MM.1S (cell line): Measurements from ENCODE around the gene NDUFAF5.

Source experiments
- EZH2 ChIP-seq: fragments of 300-600 bp; sonication (generic); optimal IDR thresholded peaks from 2 replicates; pipeline ENCODE3; 2017; ENCODE audit warnings: low read depth, mild to moderate bottlenecking, antibody characterized with exemption, low read length, mixed read lengths
- TF ChIP-seq, protein P1 (sequence below): fragments of 300-600 bp; sonication (generic); IDR thresholded peaks from 2 replicates; pipeline ENCODE4 v1.5.1; 2016; ENCODE audit warnings: antibody characterized with exemption, low read length, mixed read lengths

DNA sequence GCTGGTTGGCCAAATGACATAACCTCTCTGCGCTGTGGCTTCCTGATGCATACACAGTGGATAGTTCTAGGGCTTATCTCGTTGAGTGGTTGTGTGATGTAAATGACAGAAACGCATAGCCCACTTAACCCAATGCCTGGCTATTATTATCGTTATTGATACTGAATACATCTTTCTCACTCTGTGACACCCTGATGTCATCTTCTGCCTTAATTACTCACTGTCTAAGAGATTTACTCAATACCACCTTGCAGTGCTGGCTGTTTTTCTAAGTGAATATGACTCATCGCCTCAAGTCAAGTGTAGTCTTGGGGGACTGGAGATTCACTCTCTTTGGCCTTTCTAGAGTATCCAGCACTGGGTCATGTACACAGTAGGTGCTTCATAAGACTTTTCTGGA lies 73.6 kb downstream of the NDUFAF5 start:
- TF ChIP-seq, protein P1, sequence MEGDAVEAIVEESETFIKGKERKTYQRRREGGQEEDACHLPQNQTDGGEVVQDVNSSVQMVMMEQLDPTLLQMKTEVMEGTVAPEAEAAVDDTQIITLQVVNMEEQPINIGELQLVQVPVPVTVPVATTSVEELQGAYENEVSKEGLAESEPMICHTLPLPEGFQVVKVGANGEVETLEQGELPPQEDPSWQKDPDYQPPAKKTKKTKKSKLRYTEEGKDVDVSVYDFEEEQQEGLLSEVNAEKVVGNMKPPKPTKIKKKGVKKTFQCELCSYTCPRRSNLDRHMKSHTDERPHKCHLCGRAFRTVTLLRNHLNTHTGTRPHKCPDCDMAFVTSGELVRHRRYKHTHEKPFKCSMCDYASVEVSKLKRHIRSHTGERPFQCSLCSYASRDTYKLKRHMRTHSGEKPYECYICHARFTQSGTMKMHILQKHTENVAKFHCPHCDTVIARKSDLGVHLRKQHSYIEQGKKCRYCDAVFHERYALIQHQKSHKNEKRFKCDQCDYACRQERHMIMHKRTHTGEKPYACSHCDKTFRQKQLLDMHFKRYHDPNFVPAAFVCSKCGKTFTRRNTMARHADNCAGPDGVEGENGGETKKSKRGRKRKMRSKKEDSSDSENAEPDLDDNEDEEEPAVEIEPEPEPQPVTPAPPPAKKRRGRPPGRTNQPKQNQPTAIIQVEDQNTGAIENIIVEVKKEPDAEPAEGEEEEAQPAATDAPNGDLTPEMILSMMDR: no peak
- no peak for TF ChIP-seq EZH2
